GM12892 (cell line): Measurements from ENCODE around the gene ASPN.

Experiments
- DNase-seq: peaks from one replicate; pipeline ENCODE4 v3.0.0; 2011; ENCODE audit not compliant: insufficient read length
- FAIRE-seq: peaks from 2 replicates; lab custom pipeline; 2011; peaks lifted over from hg19 to GRCh38; lab: Jason Lieb, UNC
- POLR2A ChIP-seq: IDR thresholded peaks from 2 replicates; pipeline ENCODE4 v1.6.1; 2011; ENCODE audit warnings: low read depth, low read length, control low read depth
- POLR2AphosphoS5 ChIP-seq: IDR thresholded peaks from 2 replicates; pipeline ENCODE4 v1.6.1; 2011; ENCODE audit warnings: low read depth, low read length, control low read depth
- TAF1 ChIP-seq: IDR thresholded peaks from 2 replicates; pipeline ENCODE4 v1.6.1; 2011; ENCODE audit warnings: low read depth, mild to moderate bottlenecking, control low read depth, low read length, borderline replicate concordance

The ASPN gene

GRCh38 chr9:92463984-92464383 is 18.3 kb downstream of the ASPN start:
- FAIRE-seq (no peak), DNase-seq (no peak)
- TF ChIP-seq TAF1 (no peak), POLR2AphosphoS5 (no peak), POLR2A (no peak)

DNA sequence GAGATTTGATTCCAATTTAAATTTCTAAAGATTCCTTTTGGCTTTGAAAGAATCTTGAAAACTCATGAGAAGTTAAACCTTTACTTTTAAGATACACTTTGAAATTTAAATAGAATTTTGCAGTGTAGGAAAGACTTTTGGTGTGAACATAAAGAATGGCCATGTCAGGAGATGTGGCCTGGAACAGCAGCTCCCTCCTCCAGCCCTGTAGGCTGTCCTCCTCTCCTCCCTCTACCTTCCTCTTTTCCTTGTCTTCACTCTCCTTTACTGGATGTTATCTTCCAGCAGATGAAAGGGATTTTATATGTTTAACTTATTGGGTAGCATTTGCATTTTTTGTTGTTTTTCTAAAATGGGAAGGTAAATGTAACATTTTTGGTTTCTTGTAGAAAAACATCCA is 18.9 kb downstream of the ASPN start:
- DNase-seq: no peak
- FAIRE-seq: no peak
- no peak for TF ChIP-seq POLR2AphosphoS5
- no peak for TF ChIP-seq TAF1
- no peak for TF ChIP-seq POLR2A

DNA sequence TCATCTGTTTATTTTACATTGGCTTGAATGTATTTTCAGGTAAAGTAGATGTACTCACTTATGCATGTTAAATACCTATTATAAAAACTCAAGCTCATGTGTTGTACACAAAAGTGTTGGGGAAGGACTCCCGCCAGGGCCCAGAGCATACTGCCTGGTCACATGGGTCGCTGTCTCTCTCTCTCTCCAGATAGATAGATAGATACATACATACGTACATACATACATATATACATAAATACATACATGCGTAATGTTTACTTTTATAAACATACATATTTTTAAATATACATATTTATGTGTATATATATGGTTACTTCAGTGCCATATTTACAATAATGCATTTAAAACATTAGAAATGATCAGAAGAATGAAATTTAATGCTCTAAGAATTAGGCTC is 24.7 kb downstream of the ASPN start:
- TF ChIP-seq TAF1 (no peak), POLR2AphosphoS5 (no peak), POLR2A (no peak)
- FAIRE-seq (no peak), DNase-seq (no peak)

DNA sequence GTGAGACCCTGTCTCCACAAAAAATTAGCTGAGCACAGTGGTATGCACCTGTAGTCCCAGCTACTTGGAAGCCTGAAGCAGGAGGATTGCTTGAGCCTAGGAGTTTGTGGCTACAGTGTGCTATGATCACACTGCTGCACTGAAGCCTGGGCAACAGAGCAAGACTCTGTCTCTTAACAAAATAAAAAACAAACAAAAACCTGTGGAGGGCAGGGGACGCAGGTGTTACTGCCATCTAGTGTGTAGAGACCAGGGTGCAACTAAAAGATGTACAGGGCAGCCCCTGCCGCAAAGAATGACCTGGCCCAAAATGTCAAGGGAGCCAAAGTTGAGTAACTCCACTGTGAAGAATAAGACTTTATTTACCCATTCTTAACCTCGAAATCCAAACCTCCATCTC is 27.1 kb downstream of the ASPN start:
- DNase-seq (no peak), FAIRE-seq (no peak)
- TF ChIP-seq POLR2AphosphoS5 (no peak), POLR2A (no peak), TAF1 (no peak)

- no peak for FAIRE-seq
- no peak for DNase-seq
- TF ChIP-seq POLR2AphosphoS5 (no peak), POLR2A (no peak), TAF1 (no peak)
Observed at GRCh38 chr9:92446536-92446935, 35.8 kb downstream of the ASPN start.

GRCh38 chr9:92444841-92445240 is 37.5 kb downstream of the ASPN start:
- DNase-seq (no peak), FAIRE-seq (no peak)
- TF ChIP-seq POLR2A: no peak
- no peak for TF ChIP-seq POLR2AphosphoS5
- TF ChIP-seq TAF1: no peak

GRCh38 chr9:92440751-92441046 is 41.6 kb downstream of the ASPN start:
- DNase-seq (no peak), FAIRE-seq (no peak)
- no peak for TF ChIP-seq POLR2A
- no peak for TF ChIP-seq TAF1

GRCh38 chr9:92439921-92440750 is 42.2 kb downstream of the ASPN start:
- FAIRE-seq: no peak
- DNase-seq: no peak
- no peak for TF ChIP-seq POLR2A
- no peak for TF ChIP-seq TAF1
- TF ChIP-seq POLR2AphosphoS5: no peak

GRCh38 chr9:92438900-92439526 is 43.3 kb downstream of the ASPN start:
- no peak for FAIRE-seq
- TF ChIP-seq POLR2A (no peak), POLR2AphosphoS5 (no peak), TAF1 (no peak)
- DNase-seq: no peak

GRCh38 chr9:92435263-92435662 is 47.0 kb downstream of the ASPN start:
- no peak for FAIRE-seq

GRCh38 chr9:92432972-92433548 is 49.2 kb downstream of the ASPN start:
- FAIRE-seq: no peak

More at GRCh38 chr9:92435263-92435662, 47.0 kb downstream of the ASPN start:
- DNase-seq: no peak
- no peak for TF ChIP-seq POLR2A
- TF ChIP-seq POLR2AphosphoS5: no peak
- no peak for TF ChIP-seq TAF1

DNA sequence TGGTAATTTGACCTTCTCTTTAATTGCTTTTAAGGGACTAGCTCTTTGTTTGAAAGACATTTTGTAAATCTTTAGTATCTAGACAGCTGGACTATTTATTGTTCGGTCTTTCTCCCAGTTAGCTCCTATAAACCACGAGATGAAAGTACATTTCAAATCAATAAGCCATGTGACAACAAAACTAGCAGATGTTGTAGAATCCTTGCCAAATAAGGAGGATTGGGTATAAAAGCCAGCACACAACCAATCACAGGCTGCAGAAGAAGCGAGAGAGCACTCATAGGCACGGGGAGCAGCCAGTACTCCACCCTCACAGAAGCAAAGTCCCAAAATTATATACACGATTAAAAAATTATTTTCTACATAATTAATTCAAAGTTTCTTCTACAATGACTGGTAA is 50.0 kb downstream of the ASPN start:
- no peak for TF ChIP-seq POLR2A
- no peak for TF ChIP-seq POLR2AphosphoS5
- TF ChIP-seq TAF1: no peak
- FAIRE-seq: no peak
- no peak for DNase-seq

More at GRCh38 chr9:92432972-92433548, 49.2 kb downstream of the ASPN start:
- DNase-seq: no peak
- TF ChIP-seq POLR2A: no peak
- no peak for TF ChIP-seq TAF1
- TF ChIP-seq POLR2AphosphoS5: no peak

GRCh38 chr9:92429836-92430235 is 52.5 kb downstream of the ASPN start:
- TF ChIP-seq POLR2AphosphoS5 (no peak), TAF1 (no peak), POLR2A (no peak)
- DNase-seq: no peak
- no peak for FAIRE-seq

GRCh38 chr9:92426501-92427145 is 55.7 kb downstream of the ASPN start:
- DNase-seq (no peak), FAIRE-seq (no peak)
- TF ChIP-seq TAF1 (no peak), POLR2A (no peak), POLR2AphosphoS5 (no peak)
